Skeletal muscle cell (primary cell): ENCODE data around the gene LDB3.

ENCODE experiments used
- DNase-seq: peaks from one replicate; pipeline ENCODE4 v3.0.0-alpha.2; 2010; ENCODE audit warnings: low read depth
- H3K4me3 ChIP-seq: 2 replicates; pipeline ENCODE4 v1.5.1; 2011; ENCODE audit warnings: low read depth, mild to moderate bottlenecking, control low read depth, low read length, moderate library complexity

Gene LDB3

GRCh38 chr10:86699991-86700840, 31.9 kb downstream of the LDB3 start:
- no peak for DNase-seq
- H3K4me3 ChIP-seq: no peak overlapping the region

- DNase-seq: no peak
- H3K4me3 ChIP-seq: no peak overlapping the region
These were observed 32.7 kb downstream of the LDB3 start for GRCh38 chr10:86700851-86701617.

- DNase-seq: no peak
These were observed 34.9 kb downstream of the LDB3 start for GRCh38 chr10:86703176-86703575.

DNA sequence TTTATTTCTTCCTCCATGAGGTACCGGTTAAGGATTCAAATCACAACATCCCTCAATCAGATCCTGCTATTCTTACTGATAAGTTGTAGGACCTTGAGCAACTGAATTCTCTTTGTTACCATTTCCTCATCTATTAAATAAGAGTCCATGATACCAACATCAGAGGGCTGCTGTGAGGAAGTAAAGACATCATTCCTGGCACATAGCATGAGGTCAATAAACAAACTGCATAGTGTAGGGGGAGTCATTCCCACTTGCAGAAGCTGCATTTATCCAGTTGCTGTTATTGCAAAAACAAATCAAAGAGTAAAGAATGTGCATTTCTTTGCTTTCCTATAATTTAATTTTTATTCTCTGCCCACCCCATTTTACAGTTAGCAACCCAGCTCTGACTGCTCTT, 36.8 kb downstream of the LDB3 start:
- no peak for DNase-seq
- H3K4me3 ChIP-seq: no peak overlapping the region

More at GRCh38 chr10:86703176-86703575, 34.9 kb downstream of the LDB3 start:
- H3K4me3 ChIP-seq: no peak overlapping the region

GRCh38 chr10:86705905-86706304, 37.6 kb downstream of the LDB3 start:
- H3K4me3 ChIP-seq: no peak overlapping the region
- DNase-seq: no peak

DNA sequence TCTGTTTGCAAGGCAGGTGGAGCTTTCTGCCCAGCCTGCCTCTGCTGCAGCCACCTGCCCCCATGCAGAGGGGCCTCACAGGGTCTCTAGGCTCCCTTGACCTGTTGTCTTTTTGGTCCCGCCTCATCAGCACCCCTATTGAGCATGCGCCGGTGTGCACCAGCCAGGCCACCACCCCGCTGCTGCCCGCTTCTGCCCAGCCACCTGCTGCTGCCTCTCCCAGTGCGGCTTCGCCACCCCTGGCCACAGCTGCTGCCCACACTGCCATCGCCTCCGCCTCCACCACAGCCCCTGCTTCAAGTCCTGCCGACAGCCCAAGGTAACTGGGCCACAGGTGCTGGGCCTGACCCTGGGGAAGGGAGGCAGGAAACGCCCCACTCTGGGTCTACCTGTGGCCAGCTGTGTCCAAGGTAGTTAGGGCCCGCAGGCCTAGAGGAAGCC, 38.1 kb downstream of the LDB3 start:
- no peak for DNase-seq
- no peak overlapping the region for H3K4me3 ChIP-seq

- no peak overlapping the region for H3K4me3 ChIP-seq
- no peak for DNase-seq
These were observed 38.7 kb downstream of the LDB3 start for GRCh38 chr10:86706977-86707376.

DNA sequence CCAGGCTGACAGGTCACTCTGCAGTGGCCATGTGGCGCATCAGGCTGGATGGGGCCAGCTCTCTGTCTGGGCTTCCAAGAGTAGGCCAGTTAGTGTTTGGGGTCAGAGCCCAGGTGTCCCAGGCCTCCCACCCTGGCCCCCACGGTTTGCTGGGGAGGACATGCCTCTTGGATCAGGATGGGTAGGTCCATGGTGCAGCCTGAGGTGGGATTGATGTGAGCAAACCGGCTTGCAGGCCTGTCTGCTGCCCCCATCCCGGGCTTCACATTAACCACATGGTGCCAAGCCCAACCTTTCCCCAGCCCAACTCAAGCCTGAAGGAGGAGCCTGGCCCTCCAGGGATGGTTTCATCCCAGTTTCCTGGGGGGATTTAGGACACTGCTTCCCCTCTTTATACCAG, 39.2 kb downstream of the LDB3 start:
- no peak for DNase-seq
- H3K4me3 ChIP-seq: no peak overlapping the region

DNA sequence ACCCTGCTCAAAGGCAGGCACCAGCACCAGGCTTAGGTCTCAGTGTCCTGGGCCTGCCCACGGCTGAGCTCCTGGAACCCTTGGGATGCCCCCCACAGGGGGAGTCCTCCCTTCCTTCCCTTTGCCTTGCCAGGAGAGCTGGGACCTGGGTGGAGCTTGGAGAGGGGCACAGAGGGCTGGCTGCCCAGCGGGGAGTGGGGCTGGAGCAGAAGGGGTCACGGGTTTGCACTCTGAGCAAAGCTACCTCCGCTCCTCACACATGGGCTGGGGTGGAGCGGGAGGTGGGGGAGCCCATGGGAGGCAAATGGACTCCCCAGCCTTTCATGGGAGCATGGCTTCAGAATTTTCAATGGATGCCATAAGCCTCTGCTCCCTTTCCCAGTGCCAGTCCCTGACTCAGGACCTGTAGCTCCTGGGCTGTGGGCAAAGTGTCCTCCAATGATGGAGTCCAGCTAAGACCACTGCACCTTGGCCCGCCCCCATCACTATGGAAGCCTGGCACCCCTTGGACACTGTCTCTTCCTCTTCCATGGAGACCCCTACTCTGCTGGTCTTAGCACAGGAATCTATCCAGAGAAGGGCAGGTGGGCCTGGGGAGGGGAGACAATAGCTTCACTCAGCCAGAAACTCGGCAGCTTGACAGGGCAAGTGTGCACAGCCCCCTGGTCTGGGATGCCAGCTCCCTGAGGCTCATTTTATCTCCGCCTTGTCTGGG, 39.9 kb downstream of the LDB3 start:
- no peak for DNase-seq
- H3K4me3 ChIP-seq: no peak overlapping the region

- no peak overlapping the region for H3K4me3 ChIP-seq
- no peak for DNase-seq
These were observed 40.6 kb downstream of the LDB3 start for GRCh38 chr10:86708783-86709380.

- H3K4me3 ChIP-seq: no peak overlapping the region
- no peak for DNase-seq
These were observed 41.3 kb downstream of the LDB3 start for GRCh38 chr10:86709396-86710185.

DNA sequence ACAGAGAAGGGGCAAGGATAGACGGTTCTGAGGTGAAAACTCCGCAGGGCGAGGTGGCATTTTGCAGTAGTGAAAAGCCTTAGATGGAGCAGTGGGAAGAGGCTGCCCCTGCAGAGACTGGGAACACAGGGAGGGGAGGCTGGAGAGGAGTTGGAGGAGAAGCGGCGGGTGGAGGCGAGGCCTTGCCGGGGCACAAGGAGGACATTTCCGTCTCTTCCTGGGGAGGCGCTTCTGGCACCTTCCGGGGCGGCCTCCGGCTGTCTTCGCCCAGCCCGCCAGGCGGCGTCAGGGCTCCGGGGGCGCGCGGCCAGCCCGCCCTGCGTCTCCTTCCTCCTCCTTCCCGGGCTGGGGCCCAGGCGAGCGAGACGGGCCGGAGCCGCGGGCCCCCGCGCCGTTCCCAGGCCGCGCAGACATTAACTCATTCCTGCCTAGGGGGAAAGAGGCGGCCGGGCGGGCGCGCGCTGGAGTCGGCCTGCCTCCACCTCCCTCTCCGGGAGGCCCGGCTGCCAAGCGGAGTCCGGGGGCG, 42.7 kb downstream of the LDB3 start:
- H3K4me3 ChIP-seq: peak overlapping the region; percentile 58
- DNase-seq: peak; percentile 63

DNA sequence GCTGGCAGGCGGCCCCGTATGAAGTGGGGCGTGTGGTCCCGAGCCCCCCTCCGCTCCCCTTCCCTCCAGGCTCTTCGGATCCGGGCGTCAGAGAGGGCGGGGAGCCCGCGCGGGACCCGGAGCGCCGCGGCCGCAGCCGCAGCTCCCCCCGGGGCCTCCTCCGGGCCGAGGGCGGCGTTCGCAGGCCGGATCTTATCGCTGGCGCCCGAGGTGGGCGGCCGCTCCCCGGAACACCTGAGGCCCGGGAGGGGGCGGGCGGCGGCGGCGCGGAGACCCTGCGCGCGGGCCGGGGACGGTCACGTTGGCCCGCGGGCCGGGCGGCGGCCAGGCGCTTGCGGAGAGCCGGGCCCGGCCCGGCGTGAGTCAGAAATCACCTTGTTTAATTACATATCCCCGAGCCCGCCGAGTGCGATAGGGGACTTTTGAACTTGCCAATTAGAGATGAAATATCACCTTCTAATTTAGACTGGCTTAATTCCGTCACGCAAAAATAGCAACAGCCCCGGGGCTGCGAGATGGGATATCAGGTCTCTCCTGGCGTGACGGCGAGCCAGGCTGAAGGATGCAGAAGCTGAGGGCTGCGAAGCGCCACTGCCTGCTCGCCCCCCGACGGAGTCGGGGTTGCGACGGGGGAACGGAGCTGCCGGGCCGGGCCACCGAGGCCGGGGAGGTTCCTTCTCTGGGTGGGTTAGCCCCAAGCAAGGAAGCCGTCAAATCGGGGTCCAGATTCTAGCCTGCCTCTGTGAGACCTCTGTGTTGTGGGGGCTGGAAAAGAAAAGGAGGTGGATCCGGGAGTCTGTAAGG, 43.4 kb downstream of the LDB3 start:
- DNase-seq: no peak
- H3K4me3 ChIP-seq: peak overlapping the region; percentile 58

- H3K4me3 ChIP-seq: peak overlapping the region; percentile 58
- DNase-seq: no peak
These were observed 44.0 kb downstream of the LDB3 start for GRCh38 chr10:86712317-86712707.

- no peak overlapping the region for H3K4me3 ChIP-seq
- DNase-seq: no peak
These were observed 47.0 kb downstream of the LDB3 start for GRCh38 chr10:86715156-86715795.

DNA sequence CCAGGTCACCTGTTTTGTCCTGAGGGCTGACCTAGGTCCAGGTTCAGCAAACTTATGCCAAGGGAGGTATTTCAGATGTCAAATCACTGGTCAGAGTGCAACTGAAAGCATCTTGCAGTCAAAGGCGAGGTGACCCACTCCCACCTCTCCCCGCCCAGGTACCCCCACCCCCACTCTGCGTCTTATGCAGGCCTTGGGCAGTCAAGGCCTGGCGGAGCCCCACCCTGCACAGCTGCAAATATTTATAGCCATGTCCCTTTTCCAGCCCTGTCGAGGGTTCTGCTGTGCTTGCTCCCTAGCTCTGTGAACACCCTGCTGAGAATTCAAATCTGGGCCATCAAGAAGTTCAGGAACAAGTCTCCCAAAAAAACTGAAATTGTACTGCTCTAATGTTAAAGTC, 47.5 kb downstream of the LDB3 start:
- DNase-seq: no peak

GRCh38 chr10:86716466-86716865, 48.2 kb downstream of the LDB3 start:
- no peak for DNase-seq
- H3K4me3 ChIP-seq: no peak overlapping the region

More for the DNA sequence above, 47.5 kb downstream of the LDB3 start:
- no peak overlapping the region for H3K4me3 ChIP-seq
